Activated CD4-positive, CD25-positive, alpha-beta regulatory T cell treated with anti-CD3 and anti-CD28 coated beads, Interleukin-2, amount 50 U/mL, for 72 hours (primary cell): ENCODE data around the gene ADGB.
"Not testable (repeated sequence)": the region's sequence is repeated elsewhere in the genome, so short reads cannot be mapped to it uniquely, and the experiment has no call there.

Experiments
- DNase-seq: peaks from one replicate; pipeline ENCODE4 v3.0.0; 2021

The ADGB gene

DNA sequence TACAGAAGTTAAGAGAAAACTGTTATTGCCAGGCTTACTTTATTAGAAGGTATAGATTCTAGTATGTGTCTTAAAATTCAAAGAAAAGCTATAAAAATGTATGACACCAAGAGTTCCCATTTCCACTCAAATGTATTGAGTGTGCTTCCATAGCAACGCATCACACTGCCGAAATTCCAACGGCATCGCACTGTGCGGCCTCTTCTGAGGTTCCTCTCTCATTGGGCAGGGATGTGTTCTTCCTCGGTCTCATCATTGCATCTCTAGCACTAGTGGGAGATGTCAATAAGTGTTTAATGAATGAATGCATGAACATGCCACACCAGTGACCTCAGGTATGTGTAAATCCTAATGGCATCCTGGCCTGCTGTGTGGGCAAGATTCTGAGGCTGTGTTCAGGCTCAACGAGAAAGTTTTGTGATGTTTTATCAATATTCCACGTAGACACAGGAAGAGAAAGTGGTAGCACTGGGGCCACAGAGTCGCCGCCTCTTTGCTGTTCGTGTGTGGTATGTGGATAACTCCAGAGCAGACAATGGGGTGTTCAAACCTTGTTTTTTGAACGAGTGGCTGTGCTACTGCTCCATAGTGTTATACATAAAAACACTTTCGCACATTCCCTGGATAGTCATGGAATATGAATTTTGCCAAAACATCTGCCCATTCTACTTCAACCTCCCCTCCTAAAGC is 171.6 kb downstream of the ADGB start:
- DNase-seq: no peak

DNA sequence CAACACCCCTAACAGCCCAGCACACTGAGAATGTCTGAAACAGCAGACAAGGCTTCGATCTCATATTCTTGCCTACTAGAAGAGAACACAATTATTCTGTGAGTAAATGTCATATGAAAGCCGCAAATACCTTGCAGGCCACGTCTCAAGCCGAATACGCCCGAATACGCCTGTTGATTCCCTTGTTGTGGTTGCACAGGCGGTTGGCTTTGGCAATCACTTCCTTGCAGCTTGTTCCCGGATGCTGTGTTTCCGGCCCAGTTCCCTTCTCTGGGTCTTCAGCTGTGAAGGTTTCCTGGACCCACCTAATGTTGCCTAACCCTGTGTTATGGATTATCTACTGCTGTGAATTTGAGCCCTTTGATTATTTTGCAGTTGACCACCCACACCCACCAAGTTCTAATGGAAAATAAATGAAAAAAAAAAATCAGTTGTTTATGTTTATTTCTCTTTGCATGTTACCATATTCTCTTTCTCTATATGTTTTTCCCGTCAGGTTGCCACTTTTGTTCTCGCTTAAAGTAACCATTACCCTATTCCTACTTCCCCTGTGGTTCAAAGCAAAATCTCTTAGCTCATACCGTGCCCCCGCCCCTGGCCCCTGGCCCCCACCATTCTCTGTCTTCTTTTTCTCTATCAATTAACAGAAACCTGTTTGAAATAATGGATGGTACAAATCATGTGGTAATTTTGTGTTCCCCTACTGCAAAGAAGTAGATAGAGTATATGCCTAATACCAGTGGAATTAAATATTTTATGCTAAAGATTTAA is 172.4 kb downstream of the ADGB start:
- DNase-seq: peak; percentile 30

DNA sequence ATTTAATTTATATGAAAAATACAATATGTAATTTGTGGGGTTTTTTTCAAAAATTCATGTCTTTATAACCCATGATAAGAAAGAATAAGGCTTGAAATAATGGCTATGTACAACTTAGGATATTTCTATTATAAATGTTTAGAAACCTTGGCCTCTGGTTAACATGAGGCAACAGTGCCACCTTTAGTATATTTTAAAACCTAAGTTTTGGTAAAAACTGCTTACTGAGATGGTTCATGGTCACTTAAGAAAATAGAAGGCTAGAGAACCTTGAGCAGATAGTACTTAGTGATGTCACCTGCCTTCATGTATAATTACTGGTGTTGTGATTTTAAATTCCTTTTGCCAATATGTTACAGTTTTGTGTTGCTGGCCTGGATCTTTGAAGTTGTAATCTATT is 176.4 kb downstream of the ADGB start:
- DNase-seq: no peak

GRCh38 chr6:146781836-146782235 is 183.1 kb downstream of the ADGB start:
- DNase-seq: no peak

DNA sequence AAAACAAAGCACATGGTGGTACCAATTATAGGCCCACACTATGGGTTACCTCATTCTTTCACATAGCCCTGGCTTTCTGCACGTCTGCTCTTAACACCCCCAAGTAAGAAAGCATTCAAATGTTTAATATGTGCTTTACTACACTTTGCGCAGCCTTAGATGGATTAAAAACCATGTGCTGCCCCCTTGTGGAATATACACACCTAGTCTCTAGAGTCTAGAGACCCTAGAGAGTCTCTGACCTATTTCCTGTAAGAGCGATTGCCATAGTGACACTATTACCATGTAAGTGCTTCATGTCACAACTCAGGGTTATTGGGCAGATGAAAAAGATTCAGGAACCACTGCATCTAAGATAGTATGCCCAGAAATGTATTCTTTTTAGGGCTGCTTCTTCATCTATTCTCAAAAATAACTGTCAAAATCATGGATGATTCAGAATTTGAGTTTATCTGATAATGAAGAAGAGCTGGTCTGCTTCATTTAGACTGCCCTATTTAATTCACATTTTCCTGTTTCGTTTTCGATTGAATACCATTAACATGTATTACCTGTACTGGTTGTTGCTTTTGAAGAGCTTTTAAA is 186.3 kb downstream of the ADGB start:
- no peak for DNase-seq

GRCh38 chr6:146787876-146788508 is 189.2 kb downstream of the ADGB start:
- DNase-seq: no peak

DNA sequence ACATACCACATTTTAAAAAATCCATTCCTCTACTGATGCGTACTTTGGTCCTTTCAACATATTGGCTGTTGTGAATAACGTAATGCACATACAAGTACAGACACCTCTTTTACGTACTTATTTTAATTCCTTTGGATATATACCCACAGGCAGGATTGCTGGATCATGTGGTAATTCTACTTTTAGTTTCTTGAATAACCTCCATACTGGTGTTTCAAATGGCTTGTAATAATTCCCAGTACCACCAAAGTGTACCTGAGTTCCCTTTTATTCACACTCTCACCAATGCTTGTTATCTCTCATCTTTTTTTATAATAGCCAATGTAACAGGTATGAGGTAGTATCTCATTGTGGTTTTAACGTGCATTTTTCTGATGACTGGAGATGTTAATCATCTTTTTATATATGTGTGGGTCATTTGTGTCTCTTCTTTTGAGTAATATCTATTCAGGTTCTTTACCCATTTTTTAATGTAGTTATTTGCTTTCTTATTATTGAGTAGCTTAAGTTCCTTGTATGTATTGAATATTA is 191.9 kb downstream of the ADGB start:
- no peak for DNase-seq

DNA sequence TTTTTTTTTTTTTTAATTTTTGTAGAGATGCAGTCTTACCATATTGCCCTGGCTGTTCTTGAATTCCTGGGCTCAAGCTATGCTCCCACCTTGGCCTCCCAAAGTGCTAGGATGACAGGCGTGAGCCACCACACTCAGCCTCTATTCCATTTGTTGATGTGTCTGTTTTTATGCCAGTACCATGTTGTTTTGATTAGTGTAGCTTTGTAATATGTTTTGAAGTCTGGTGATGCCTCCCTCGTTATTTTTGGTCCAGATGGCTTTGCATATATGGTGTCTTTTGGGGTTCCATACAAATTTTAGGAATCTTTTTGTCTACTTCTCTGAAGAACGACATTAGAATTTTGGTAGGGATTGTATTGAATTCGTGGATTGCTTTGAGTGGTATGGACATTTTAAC is 193.2 kb downstream of the ADGB start:
- no peak for DNase-seq

GRCh38 chr6:146793218-146793617 is 194.4 kb downstream of the ADGB start:
- not testable (repeated sequence) for DNase-seq

DNA sequence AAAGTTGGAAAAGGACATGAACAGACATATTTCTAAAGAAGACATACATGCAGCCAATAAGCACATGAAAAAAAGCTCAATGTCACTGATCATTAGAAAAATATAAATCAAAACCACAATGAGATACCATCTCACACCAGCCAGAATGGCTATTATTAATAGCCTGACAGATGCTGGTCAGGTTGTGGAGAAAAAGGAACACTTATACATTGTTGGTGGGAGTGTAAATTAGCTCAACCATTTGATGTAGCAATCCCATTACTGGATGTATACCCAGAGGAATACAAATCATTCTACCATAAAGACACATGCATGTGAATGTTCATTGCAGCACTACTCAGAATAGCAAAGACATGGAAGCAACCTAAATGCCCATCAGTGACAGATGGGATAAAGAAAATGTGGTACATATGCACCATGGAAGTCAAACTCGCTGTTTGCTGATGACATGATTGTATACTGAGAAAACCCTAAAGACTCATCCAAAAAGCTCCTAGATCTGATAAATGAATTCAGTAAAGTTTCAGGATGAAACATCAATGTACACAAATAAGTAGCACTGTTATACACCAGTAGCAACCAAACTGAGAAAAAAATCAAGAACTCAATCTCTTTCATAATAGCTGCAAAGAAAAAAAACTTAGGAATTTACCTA is 196.8 kb downstream of the ADGB start:
- DNase-seq: no peak

DNA sequence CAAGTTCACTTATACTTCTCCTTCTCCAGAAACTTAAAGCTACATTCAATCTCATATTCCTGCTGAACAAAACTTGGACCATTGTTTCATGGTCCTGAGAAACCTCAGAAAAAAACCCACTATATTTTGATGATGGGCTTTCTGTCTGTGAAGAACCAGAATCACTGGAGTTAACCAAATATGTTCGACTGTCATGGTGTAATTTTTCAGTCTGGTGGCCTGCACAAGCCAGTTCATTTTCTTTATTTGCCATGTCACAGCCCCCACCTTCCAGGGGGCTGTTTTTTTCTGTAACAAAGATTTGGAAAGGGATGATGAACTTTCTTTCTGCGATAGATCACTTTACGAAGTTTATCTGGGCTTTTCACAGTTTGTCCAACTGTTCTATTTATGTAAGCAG is 204.4 kb downstream of the ADGB start:
- not testable (repeated sequence) for DNase-seq

DNA sequence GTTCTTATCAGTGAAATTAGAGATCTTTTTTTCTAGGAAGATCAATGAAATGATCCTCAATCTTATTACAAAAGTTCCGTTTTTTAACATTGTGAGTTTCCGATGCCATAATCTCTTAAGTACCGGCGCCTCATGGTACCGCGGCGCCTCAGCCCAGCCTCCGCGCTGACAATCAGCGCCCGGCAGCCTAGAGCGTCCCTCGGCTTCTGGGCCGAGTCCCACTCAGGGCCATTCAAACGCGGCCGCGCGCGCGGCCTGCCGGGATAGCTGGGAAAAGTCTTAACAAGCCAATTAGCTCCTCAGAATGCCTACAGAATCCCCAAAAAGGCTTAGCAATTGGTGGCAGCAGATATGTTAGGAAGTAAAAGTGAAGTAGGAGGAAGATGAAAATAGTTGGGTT is 204.8 kb downstream of the ADGB start:
- no peak for DNase-seq

GRCh38 chr6:146805546-146806325 is 207.0 kb downstream of the ADGB start:
- no peak for DNase-seq

DNA sequence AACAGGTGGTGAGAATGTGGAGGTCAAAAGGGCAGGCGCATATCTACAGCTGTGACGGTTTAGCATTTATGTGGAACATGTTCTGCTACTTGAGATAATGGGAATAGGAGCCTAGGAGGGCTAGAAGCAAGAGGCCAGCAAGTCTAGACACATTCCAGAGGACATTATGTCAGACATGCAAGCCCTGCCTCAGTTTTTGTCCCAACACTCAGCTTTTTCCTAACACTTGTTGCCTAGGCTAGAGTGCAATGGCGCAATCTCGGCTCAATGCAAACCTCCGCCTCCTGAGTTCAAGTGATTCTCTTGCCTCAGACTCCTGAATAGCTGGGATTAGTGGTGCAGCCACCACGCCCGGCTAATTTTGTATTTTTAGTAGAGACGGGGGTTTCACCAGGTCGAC is 210.2 kb downstream of the ADGB start:
- DNase-seq: not testable (repeated sequence)

GRCh38 chr6:146812811-146813321 is 214.1 kb downstream of the ADGB start:
- not testable (repeated sequence) for DNase-seq

DNA sequence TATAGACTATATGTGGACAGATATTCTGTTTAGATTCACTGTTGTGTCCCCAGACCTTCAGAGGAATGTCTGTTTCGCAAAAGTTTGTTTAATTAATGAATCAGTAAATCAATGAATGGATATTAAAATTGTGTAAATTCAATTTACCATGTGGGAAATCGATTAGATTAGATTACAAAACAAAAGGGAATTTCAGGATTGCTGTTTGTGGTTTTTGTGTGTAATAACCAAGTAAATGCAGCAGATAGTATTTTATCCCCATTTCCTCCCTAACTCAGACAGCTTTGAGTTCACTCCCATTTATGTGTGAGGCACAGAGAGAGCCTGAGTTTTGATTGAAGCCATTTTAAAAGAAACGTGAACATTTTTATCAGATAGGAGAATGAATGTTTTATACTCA is 214.8 kb downstream of the ADGB start:
- no peak for DNase-seq

- no peak for DNase-seq
Measured at GRCh38 chr6:146814148-146814750, 215.5 kb downstream of the ADGB start.

DNA sequence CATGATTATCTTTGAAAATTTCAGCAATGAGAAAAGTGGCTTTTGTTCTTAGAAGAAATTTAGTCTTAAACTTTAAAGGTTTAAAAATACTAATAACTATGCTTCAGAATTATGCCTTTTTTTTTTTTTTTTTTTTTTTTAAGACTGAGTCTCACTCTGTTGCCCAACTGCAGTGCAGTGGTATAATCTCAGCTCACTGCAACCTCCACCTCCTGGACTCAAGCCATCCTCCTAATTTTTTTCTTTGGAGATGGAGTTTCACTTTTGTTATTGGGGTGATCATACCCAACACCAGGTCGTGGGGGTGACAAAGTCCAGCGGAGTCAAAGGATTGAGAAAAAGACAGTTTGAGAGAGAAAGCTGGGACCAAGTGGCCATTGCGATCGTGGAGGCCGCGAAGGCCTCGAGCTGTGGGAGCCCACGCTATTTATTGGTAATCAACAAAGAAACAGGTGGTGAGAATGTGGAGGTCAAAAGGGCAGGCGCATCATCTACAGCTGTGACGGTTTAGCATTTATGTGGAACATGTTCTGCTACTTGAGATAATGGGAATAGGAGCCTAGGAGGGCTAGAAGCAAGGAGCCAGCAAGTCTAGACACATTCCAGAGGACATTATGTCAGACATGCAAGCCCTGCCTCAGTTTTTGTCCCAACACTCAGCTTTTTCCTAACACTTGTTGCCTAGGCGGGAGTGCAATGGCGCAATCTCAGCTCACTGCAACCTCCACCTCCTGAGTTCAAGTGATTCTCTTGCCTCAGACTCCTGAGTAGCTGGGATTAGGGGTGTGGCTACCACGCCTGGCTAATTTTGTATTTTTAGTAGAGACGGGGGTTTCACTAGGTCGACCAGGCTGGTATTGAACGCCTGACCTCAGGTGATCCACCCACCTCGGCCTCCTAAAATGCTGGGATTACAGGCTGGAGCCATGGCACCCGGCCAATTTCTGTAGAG is 217.0 kb downstream of the ADGB start:
- not testable (repeated sequence) for DNase-seq

DNA sequence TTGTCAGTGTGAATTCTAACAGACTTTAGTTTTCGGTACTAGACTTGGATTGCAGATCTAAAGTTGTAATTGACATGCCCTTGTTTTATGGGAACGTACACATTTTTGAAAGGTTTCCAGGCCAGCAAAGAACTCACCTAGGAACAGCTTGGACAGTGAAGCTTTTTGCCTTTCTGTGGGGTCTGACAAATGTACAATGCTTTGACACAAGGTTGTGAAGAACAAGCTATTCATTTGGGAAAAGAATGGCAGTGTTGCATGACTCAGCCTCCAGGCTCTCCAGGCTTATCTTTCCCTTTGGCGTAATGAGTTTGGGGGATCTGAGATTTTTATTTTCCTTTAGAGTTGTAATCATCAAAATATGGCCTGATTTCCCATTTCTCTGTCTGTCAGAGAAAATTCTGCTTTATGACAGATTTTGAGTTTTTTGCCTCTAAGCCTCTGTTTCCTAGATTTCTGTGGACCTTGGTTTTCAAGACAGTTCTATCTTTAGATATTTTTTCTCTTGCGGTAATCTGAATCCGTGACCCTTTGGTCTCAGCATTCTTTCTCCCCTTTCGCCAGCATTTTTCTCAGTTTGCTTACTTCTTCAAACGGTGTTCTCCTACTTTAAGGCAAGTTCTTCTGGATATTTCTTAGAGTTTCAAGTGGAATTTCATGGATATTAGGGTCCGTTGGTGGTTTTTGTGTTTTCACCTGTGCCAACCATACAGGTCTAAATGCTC is 221.0 kb downstream of the ADGB start:
- DNase-seq: no peak
